WI38 (cell line): ENCODE data around the gene CLCNKA.

Experiments
- H3K4me3 ChIP-seq: 2 replicates; pipeline ENCODE4 v1.5.1; 2011; ENCODE audit warnings: low read depth, mild to moderate bottlenecking, control low read depth, low read length
- CTCF ChIP-seq: IDR thresholded peaks from 2 replicates; pipeline ENCODE4 v1.5.1; 2012; ENCODE audit warnings: low read depth, mild to moderate bottlenecking, control low read depth, low read length

CLCNKA gene

DNA sequence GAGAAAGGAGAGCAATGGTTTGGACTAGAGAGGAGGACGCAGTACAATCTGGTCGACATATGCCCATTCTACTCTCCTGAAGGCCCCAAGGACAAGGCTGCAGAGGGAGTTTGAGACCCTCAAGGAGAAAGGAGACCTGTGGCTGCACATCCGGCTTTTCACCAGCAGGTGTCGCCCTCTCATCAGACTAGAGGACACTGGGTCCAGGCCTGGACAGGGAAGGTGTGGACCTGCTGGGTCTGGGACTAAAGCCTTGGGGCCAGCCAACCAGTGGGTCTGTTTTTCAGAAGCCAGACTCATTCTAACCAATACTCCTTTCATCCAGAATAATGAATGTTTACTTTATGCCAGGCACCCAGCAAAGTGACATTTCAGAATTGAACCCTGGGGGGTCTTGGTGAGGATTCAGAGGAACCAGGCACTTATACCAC, 12.8 kb upstream of the CLCNKA start:
- H3K4me3 ChIP-seq, result no peak overlapping the region
- peak; percentile 90 for TF ChIP-seq CTCF

DNA sequence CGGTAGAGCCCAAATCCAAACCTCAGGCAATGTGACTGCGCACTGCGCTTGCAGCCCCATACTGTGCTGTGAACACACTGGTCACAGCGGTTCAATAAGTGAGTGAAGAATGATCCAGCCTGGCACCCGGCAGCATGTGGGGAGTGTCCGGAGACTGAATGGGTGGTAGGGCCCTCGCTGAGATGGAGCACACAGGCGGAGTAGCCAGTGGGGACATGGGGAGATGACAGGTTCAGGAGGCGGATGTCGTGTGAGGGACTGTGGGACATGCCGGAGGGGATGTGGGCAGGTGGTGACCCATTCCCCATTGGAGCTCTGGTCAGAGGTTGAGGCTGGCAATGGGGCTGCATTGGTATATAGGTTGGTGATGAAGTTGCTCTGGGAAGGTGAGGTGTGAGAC, 12.2 kb upstream of the CLCNKA start:
- no peak for TF ChIP-seq CTCF
- H3K4me3 ChIP-seq, result no peak overlapping the region

- no peak overlapping the region for H3K4me3 ChIP-seq
- TF ChIP-seq CTCF, result no peak
Measured at GRCh38 chr1:16010837-16011236, 11.0 kb upstream of the CLCNKA start.

GRCh38 chr1:16011936-16012589, 9.8 kb upstream of the CLCNKA start:
- H3K4me3 ChIP-seq, result no peak overlapping the region

GRCh38 chr1:16012590-16013219, 9.1 kb upstream of the CLCNKA start:
- TF ChIP-seq CTCF, result no peak
- peak overlapping the region; percentile 41 for H3K4me3 ChIP-seq

More at GRCh38 chr1:16011936-16012589, 9.8 kb upstream of the CLCNKA start:
- TF ChIP-seq CTCF, result no peak

GRCh38 chr1:16013220-16013907, 8.5 kb upstream of the CLCNKA start:
- H3K4me3 ChIP-seq, result peak overlapping the region; percentile 41
- no peak for TF ChIP-seq CTCF

- no peak for TF ChIP-seq CTCF
- H3K4me3 ChIP-seq, result no peak overlapping the region
Measured at GRCh38 chr1:16013908-16014258, 8.0 kb upstream of the CLCNKA start.
